IMR-90 (cell line): ENCODE measurements around the gene HACL1. TPM values are rescaled to one million over a fixed set of nuclear protein-coding genes. Genes with fewer than 3 reads are reported as not detected.

Source experiments
- ATAC-seq: fragments of 200-7000 bp; cut with Tn5 transposase; 2 replicates; pipeline ENCODE4 v1.9.1; 2020; ENCODE audit warnings: low read depth, mild to moderate bottlenecking, moderate library complexity
- BruUV-seq: library from RNA; stranded (reverse); fragments of 400-500 nt; replicated peaks from 2 replicates; lab custom pipeline; 2021; lab: Mats Ljungman, UMichigan
- CTCF ChIA-PET: fragments of 300-600 bp; formaldehyde crosslinking; extraction: SDS; loops from one replicate; lab custom pipeline; 2021; ENCODE audit warnings: antibody characterized with exemption; lab: Yijun Ruan, JAX
- POLR2A ChIA-PET: fragments of 300-600 bp; sonication (Branson Sonifier 250); formaldehyde crosslinking; loops from one replicate; lab custom pipeline; 2022; ENCODE audit warnings: antibody characterized with exemption; ENCODE audit not compliant: unreplicated experiment; lab: Charles Lee
- DNase-seq: peaks from one replicate; pipeline ENCODE4 v3.0.0; 2013
- H2AFZ ChIP-seq: replicated peaks from 2 replicates; pipeline ENCODE3; 2013; ENCODE audit warnings: low read length, mild to moderate bottlenecking; ENCODE audit not compliant: poor library complexity
- H2AK5ac ChIP-seq: 2 replicates; pipeline ENCODE4 v1.6.1; 2013; ENCODE audit warnings: low read depth, low read length, inconsistent platforms
- H2AK9ac ChIP-seq: replicated peaks from 2 replicates; pipeline ENCODE3; 2013; ENCODE audit warnings: mild to moderate bottlenecking, low read depth, low read length, moderate library complexity; ENCODE audit not compliant: poor library complexity
- H2BK120ac ChIP-seq: 2 replicates; pipeline ENCODE4 v1.6.1; 2013; ENCODE audit warnings: low read depth, low read length, inconsistent platforms
- H2BK15ac ChIP-seq: 3 replicates; pipeline ENCODE4 v1.6.1; 2013; ENCODE audit warnings: low read depth, low read length, inconsistent platforms
- H2BK20ac ChIP-seq: 2 replicates; pipeline ENCODE4 v1.6.1; 2013; ENCODE audit warnings: low read depth, mild to moderate bottlenecking, inconsistent platforms, low read length, moderate library complexity
- H2BK5ac ChIP-seq: 2 replicates; pipeline ENCODE4 v1.6.1; 2013; ENCODE audit warnings: mild to moderate bottlenecking, low read depth, low read length, inconsistent platforms; ENCODE audit not compliant: poor library complexity, severe bottlenecking
- H3K14ac ChIP-seq: replicated peaks from 2 replicates; pipeline ENCODE4 v1.6.1; 2013; ENCODE audit warnings: low read depth, low read length, inconsistent platforms
- H3K18ac ChIP-seq: 2 replicates; pipeline ENCODE4 v1.6.1; 2013; ENCODE audit warnings: low read depth, low read length, control low read depth
- H3K23ac ChIP-seq: 2 replicates; pipeline ENCODE4 v1.6.1; 2013; ENCODE audit warnings: low read depth, low read length, inconsistent platforms
- H3K27ac ChIP-seq: 2 replicates; pipeline ENCODE4 v1.5.1; 2013; ENCODE audit warnings: mild to moderate bottlenecking, control low read depth, low read length; ENCODE audit not compliant: insufficient read depth
- H3K27me3 ChIP-seq: 2 replicates; pipeline ENCODE4 v1.6.1; 2013; ENCODE audit warnings: low read length; ENCODE audit not compliant: control insufficient read depth, insufficient read depth
- H3K36me3 ChIP-seq: 2 replicates; pipeline ENCODE4 v1.6.1; 2013; ENCODE audit warnings: low read length, mixed read lengths; ENCODE audit not compliant: control insufficient read depth, insufficient read depth
- H3K4ac ChIP-seq: 2 replicates; pipeline ENCODE4 v1.6.1; 2013; ENCODE audit warnings: low read depth, low read length, inconsistent platforms
- H3K4me1 ChIP-seq: 2 replicates; pipeline ENCODE4 v1.6.1; 2013; ENCODE audit warnings: low read length, mixed read lengths; ENCODE audit not compliant: control insufficient read depth, insufficient read depth
- H3K4me2 ChIP-seq: 2 replicates; pipeline ENCODE4 v1.6.1; 2013; ENCODE audit warnings: low read depth, mild to moderate bottlenecking, control low read depth, low read length, moderate library complexity
- H3K4me3 ChIP-seq: 2 replicates; pipeline ENCODE4 v1.5.1; 2013; ENCODE audit warnings: low read depth, mild to moderate bottlenecking, control low read depth, low read length, moderate library complexity; ENCODE audit not compliant: insufficient read depth
- H3K56ac ChIP-seq: 2 replicates; pipeline ENCODE4 v1.6.1; 2013; ENCODE audit warnings: low read length, inconsistent platforms; ENCODE audit not compliant: insufficient read depth; ENCODE audit errors: extremely low read depth
- H3K79me1 ChIP-seq, 2 experiments: 2 replicates each; pipeline ENCODE4 v1.6.1; 2013; ENCODE audit warnings: low read length in 2 of 2, inconsistent platforms in 1 of 2, low read depth in 1 of 2
- H3K9ac ChIP-seq: 2 replicates; pipeline ENCODE4 v1.6.1; 2013; ENCODE audit warnings: low read depth, low read length, control low read depth
- H3K9me1 ChIP-seq: 2 replicates; pipeline ENCODE4 v1.6.1; 2013; ENCODE audit warnings: low read length, inconsistent platforms; ENCODE audit not compliant: insufficient read depth
- H3K9me3 ChIP-seq: 2 replicates; pipeline ENCODE4 v1.6.1; 2013; ENCODE audit warnings: low read length; ENCODE audit not compliant: control insufficient read depth, insufficient read depth
- H4K20me1 ChIP-seq: 2 replicates; pipeline ENCODE4 v1.6.1; 2013; ENCODE audit warnings: low read length, inconsistent platforms; ENCODE audit not compliant: insufficient read depth
- H4K5ac ChIP-seq: 2 replicates; pipeline ENCODE4 v1.6.1; 2013; ENCODE audit warnings: mild to moderate bottlenecking, low read depth, low read length, control low read depth
- H4K8ac ChIP-seq, 2 experiments: 2 replicates each; pipeline ENCODE4 v1.6.1; 2013; ENCODE audit warnings: low read depth in 2 of 2, low read length in 2 of 2, control low read depth in 1 of 2, inconsistent platforms in 1 of 2
- H4K91ac ChIP-seq: 2 replicates; pipeline ENCODE4 v1.6.1; 2013; ENCODE audit warnings: low read depth, low read length, inconsistent platforms; ENCODE audit not compliant: insufficient read depth
- BHLHE40 ChIP-seq: fragments of 150-350 bp; IDR thresholded peaks from 2 replicates; pipeline ENCODE4 v1.6.1; 2016; ENCODE audit warnings: mild to moderate bottlenecking, low read depth, low read length
- CHD1 ChIP-seq: IDR thresholded peaks from 2 replicates; pipeline ENCODE4 v1.6.1; 2012; ENCODE audit warnings: low read depth, low read length, improper control_type of control experiment
- MXI1 ChIP-seq: IDR thresholded peaks from 2 replicates; pipeline ENCODE4 v1.6.1; 2012; ENCODE audit warnings: low read depth, mild to moderate bottlenecking, low read length, moderate library complexity, borderline replicate concordance
- POLR2A ChIP-seq: IDR thresholded peaks from 2 replicates; pipeline ENCODE4 v1.6.1; 2012; ENCODE audit warnings: mild to moderate bottlenecking, low read depth, low read length
- RCOR1 ChIP-seq: IDR thresholded peaks from 2 replicates; pipeline ENCODE4 v1.6.1; 2012; ENCODE audit warnings: mild to moderate bottlenecking, low read length, improper control_type of control experiment; ENCODE audit not compliant: insufficient replicate concordance
- RFX5 ChIP-seq: IDR thresholded peaks from 2 replicates; pipeline ENCODE4 v1.8.0; 2012; ENCODE audit warnings: low read depth, mild to moderate bottlenecking, low read length, moderate library complexity
- WGBS, 2 experiments: methylation state at CpG; one replicate each; pipeline versions ENCODE4 v1.1.5 to v1.1.7; 2013; ENCODE audit warnings: missing lambda C conversion rate in 2 of 2; ENCODE audit not compliant: insufficient read length in 1 of 2; ENCODE audit errors: extremely low coverage in 2 of 2; 5-methylcytosine and 5-hydroxymethylcytosine counted together
- dilution Hi-C: fragments of 300-500 bp; cut with HindIII; formaldehyde crosslinking; loops from one replicate; pipeline ENCODE4 v1.14.3; 2018; ENCODE audit warnings: low sequenced_read_pairs; ENCODE audit not compliant: unreplicated experiment
- in situ Hi-C: fragments of 300-500 bp; cut with MboI; formaldehyde crosslinking; loops from 3 replicates; pipeline ENCODE4 v1.14.3; 2019; ENCODE audit warnings: low sequenced_read_pairs, inconsistent platforms, mixed read lengths
- intact Hi-C: fragments of 100-400 bp; cut with micrococcal nuclease; formaldehyde crosslinking; loops from 2 replicates; pipeline ENCODE4 v1.10.0; 2022
- polyA plus RNA-seq, 3 experiments: library from polyadenylated mRNA; depleted of rRNA; stranded (reverse); fragments of >200 nt; gene quantifications; 2 replicates each; pipeline ENCODE4 v1.2.3, GENCODE V29; 2012; ENCODE audit warnings: low replicate concordance in 1 of 3
- total RNA-seq: library from RNA; depleted of rRNA; stranded (reverse); fragments of >200 nt; gene quantifications from 2 replicates; pipeline ENCODE4 v1.2.3, GENCODE V29; 2012

Gene HACL1
- total and polyA plus RNA-seq, 2 of the 4 experiments (the other 2 are of a cell fraction): 9.9 to 28.1 TPM

GRCh38 chr3:15513116-15513515, 88.3 kb downstream of the HACL1 start (continued):
- TF ChIP-seq RFX5 (no peak), RCOR1 (no peak), POLR2A (no peak), BHLHE40 (no peak)

GRCh38 chr3:15512166-15512565, 89.2 kb downstream of the HACL1 start:
- H4K20me1 ChIP-seq: no peaks in the 10 kb centered on the region
- H3K79me1 ChIP-seq: no peaks in the 10 kb centered on the region
- no peak overlapping the region for H4K91ac ChIP-seq
- H4K8ac ChIP-seq: no peak overlapping the region
- 0 out of 2 replicates have a peak, but pooled peaks cover 3% of the 10 kb centered on the region for H3K9me1 ChIP-seq
- dilution Hi-C loops: no loop called here
- no peak overlapping the region for H2BK5ac ChIP-seq
- H2AK5ac ChIP-seq: no peak overlapping the region
- peaks cover 2% of the 10 kb centered on the region for H3K27me3 ChIP-seq
- no peak overlapping the region for H3K23ac ChIP-seq
- no peak overlapping the region for H2AFZ ChIP-seq
- H3K14ac ChIP-seq: no peak overlapping the region
- ChIA-PET CTCF (no interaction called here), POLR2A (no interaction called here)
- no peak overlapping the region for H3K9ac ChIP-seq
- H3K18ac ChIP-seq: no peak overlapping the region
- H3K4me2 ChIP-seq: no peak overlapping the region
- no peak overlapping the region for H3K4ac ChIP-seq
- no peaks in the 10 kb centered on the region for H3K4me1 ChIP-seq
- no peak overlapping the region for H2BK120ac ChIP-seq
- no peaks in the 10 kb centered on the region for H3K36me3 ChIP-seq
- 17% methylated on average over 1 of the region's 10 CpGs; no CpG with 5 or more reads in 1 of the 2 experiments for WGBS, 2 experiments
- no peaks in the 10 kb centered on the region for H3K9me3 ChIP-seq
- TF ChIP-seq BHLHE40 (no peak), MXI1 (peak; percentile 80), CHD1 (no peak)
- H2AK9ac ChIP-seq: no peak overlapping the region
- intact Hi-C loops: no loop called here
- no peak overlapping the region for H3K4me3 ChIP-seq
- H3K27ac ChIP-seq: no peak overlapping the region
- H2BK20ac ChIP-seq: no peak overlapping the region
- no TSS peak for BruUV-seq
- H4K5ac ChIP-seq: no peak overlapping the region
- H2BK15ac ChIP-seq: no peak overlapping the region
- in situ Hi-C loops: no loop called here
- H3K56ac ChIP-seq: no peak overlapping the region
- peak; percentile 27 for DNase-seq
- peak; percentile 32; the same call in 1 of the 2 replicates for ATAC-seq
